ENCODE data around the gene RALBP1.
"Not testable (repeated sequence)": the region's sequence is repeated elsewhere in the genome, so short reads cannot be mapped to it uniquely, and the experiment has no call there.

RALBP1 gene

GRCh38 chr18:9454061-9454703 lies 21.1 kb upstream of the RALBP1 start:
- DNase-seq (ENCODE audit: low spot score) (peak; percentile 36), FAIRE-seq (peak; percentile 95)

DNA sequence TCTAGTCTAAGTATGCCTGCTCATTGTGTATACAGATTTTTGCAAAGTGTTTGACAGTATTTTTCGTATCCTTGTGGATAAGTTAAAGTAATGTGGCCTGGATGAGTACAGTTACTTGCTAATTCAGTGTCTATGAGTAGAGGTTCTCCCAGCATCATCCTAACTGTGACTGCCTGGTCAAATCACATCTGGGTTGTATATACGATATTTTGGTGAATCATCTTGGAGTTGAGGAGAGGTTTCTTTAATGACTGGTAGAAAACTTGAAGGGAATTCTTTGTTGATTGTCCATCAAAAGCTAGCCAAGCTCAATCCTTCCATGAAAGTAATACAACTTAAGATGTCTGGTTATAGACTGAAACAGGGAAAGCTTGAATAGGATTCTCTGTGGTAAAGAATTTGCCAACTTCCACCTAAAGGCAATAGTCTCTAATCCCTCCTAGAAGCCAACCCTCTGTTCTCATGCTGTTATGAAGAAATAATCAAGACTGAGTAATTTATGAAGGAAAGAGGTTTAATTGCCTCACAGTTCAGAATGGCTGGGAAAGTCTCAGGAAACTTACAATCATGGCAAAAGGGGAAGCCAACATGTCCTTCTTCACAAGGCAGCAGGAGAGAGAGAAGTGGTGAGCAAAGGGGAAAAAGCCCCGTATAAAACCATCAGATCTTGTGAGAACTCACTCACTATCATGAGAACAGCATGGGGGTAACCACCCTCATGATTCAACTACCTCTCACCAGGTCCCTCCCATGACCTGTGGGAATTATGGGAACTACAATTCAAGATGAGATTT lies 19.4 kb upstream of the RALBP1 start:
- DNase-seq (ENCODE audit: low spot score): no peak
- FAIRE-seq: no peak

GRCh38 chr18:9466127-9466526 lies 9.2 kb upstream of the RALBP1 start:
- no peak for FAIRE-seq

DNA sequence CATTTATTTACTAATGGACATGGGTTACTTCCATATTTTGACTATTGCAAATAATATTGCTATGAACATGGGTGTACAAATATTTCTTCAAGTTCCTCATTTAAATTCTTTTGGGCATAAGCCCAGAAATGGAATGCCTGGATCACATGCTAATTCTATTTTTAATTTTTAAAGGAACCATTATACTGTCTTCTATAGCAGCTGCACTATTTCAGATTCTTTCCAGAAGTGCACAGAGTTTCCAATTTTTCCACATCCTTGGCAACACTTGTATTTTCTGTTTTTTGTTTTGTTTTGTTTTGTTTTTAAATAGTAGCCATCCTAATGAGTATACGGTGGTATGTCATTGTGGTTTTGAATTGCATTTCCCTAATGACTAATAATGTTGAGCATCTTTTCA lies 8.5 kb upstream of the RALBP1 start:
- FAIRE-seq (no peak), DNase-seq (ENCODE audit: low spot score) (no peak)

More at GRCh38 chr18:9466127-9466526, 9.2 kb upstream of the RALBP1 start:
- DNase-seq (ENCODE audit: low spot score): no peak

- FAIRE-seq (no peak), DNase-seq (ENCODE audit: low spot score) (no peak)
Observed at GRCh38 chr18:9468998-9469397, 6.3 kb upstream of the RALBP1 start.

GRCh38 chr18:9469685-9470084 lies 5.6 kb upstream of the RALBP1 start:
- FAIRE-seq (no peak), DNase-seq (ENCODE audit: low spot score) (peak; percentile 8)

GRCh38 chr18:9474108-9474982 lies 968 bp upstream of the RALBP1 start:
- DNase-seq (ENCODE audit: low spot score) (peak; percentile 57), FAIRE-seq (no peak)

- DNase-seq (ENCODE audit: low spot score): no peak
- no peak for FAIRE-seq
Observed at GRCh38 chr18:9475643-9476591, 604 bp downstream of the RALBP1 start.

DNA sequence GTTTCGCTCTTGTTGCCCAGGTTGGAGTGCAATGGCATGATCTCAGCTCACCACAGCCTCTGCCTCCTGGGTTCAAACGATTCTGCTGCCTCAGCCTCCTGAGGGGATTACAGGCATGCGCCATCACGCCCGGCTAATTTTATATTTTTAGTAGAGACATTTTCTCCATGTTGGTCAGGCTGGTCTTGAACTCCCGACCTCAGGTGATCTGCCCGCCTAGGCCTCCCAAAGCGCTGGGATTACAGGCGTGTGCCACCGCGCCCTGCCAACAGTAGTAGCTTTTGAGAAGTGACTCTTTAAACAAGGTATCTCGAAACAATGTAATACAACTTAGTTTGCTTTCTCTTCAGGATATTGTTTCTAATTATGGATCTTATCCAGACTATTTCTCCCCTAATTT lies 1.6 kb downstream of the RALBP1 start:
- not testable (repeated sequence) for DNase-seq (ENCODE audit: low spot score); FAIRE-seq

GRCh38 chr18:9477509-9477908 lies 2.2 kb downstream of the RALBP1 start:
- DNase-seq (ENCODE audit: low spot score) (no peak), FAIRE-seq (no peak)

DNA sequence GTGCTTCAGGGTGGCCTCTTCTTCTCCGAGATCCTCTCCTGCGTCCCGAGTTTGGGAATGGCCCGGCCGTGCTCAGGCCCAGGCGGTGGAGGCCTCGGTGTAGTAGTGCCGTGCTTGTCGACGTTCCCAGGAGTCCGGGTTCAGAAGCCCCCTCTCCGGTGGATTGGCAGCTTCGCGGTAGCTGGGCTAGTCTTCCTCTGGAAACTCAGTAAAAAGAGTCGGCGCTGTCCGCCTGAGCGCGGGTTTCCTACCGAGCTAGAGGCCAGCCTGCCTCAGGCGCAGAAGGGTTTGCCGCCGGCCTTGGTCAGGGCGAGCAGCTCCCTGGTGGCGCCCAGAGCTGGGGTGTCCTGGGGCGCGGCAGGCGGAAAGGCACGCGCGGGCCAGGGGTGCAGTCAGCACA lies 3.2 kb downstream of the RALBP1 start:
- DNase-seq (ENCODE audit: low spot score) (no peak), FAIRE-seq (no peak)

- FAIRE-seq: no peak
Observed at GRCh38 chr18:9482790-9483189, 7.5 kb downstream of the RALBP1 start.

GRCh38 chr18:9483526-9483925 lies 8.2 kb downstream of the RALBP1 start:
- FAIRE-seq: no peak
- DNase-seq (ENCODE audit: low spot score): no peak

More at GRCh38 chr18:9482790-9483189, 7.5 kb downstream of the RALBP1 start:
- no peak for DNase-seq (ENCODE audit: low spot score)

DNA sequence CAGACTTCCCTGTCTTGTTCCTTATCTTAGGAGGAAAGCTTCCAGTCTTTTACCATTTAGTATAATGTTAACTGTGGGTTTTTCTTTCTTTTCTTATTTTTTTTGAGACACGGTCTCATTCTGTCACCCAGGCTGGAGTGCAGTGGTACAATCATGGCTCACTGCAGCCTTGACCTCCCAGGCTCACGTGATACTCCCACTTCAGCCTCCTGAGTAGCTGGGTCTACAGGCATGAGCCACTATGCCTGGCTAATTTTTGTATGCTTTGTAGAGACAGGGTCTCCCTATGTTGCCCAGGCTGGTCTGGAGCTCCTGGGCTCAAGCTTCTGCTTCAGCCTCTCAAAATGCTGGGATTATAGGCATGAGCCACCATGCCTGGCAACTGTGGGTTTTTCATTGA lies 9.5 kb downstream of the RALBP1 start:
- FAIRE-seq; DNase-seq (ENCODE audit: low spot score): not testable (repeated sequence)

- no peak for DNase-seq (ENCODE audit: low spot score)
- no peak for FAIRE-seq
Observed at GRCh38 chr18:9488538-9488937, 13.2 kb downstream of the RALBP1 start.

- no peak for FAIRE-seq
- peak; percentile 64 for DNase-seq (ENCODE audit: low spot score)
Observed at GRCh38 chr18:9494778-9495331, 19.5 kb downstream of the RALBP1 start.

GRCh38 chr18:9495465-9495864 lies 20.2 kb downstream of the RALBP1 start:
- DNase-seq (ENCODE audit: low spot score) (no peak), FAIRE-seq (no peak)

DNA sequence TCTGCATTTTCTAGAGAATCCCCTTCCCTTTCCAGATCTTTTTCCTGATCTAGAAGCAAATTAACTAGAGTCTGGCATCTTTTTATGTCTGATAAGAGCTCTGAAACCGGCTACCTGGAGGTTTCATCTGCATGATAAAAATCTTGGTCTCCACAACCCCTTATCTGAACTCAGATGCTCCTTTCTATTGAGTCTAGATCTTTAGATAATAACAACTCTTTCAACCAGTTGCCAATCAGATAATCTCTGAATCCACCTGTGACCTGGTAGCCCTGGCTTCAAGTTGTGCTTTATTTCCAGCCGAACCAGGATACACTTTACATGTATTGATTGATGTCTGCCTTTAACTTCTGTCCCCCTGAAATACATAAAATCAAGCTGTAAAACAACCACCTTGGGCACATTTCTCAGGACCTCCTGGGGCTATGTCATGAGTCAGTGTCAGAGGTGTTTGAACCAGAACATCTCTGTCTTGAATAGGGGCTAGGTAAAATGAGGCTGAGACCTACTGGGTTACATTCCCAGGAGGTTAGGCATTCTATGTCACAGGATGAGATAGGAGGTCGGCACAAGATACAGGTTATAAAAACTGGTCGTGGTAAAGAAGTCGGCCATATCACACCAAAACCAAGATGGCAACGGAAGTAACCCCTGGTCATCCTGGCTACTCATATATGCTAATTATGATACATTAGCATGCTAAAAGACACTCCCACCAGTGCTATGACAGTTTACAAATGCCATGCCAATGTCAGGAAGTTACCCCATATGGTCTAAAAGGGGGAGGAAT lies 20.8 kb downstream of the RALBP1 start:
- DNase-seq (ENCODE audit: low spot score): no peak
- FAIRE-seq: no peak

DNA sequence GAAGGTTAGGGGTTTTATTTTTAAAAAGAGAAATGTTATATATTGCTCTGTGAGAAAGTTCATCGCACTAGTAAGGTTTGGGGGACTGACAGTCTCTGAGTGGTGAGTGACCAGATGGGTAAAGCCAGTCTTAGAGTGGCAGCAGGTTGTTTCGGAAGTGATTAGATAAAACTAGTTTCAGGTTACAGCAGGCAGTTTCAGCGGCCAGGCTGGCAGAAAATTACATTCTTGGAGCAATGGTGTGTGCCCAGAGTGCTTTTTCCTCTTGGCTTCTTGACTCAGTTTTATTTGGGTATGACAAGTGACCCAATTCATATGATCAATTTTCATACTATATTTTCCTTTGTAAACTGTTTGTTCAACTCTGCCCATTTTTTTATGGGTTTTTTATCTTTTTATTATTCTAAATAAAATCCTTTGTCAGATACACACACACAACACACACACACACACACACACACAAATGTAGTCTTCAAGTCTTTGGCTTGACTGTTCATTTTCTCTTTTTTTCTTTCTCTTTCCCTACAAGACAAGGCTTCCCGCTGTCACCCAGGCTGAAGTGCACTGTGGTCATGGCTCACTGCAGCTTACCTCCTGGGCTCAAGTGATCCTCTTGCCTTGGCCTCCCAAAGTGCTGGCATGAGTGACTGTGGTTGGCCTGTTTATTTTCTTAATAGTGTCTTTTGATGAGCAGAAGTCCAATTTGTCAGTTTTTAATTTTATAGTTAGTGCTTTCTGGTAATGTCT lies 30.9 kb downstream of the RALBP1 start:
- FAIRE-seq (peak; percentile 73), DNase-seq (ENCODE audit: low spot score) (peak; percentile 10)

All from RCC 7860 (cell line).